ENCODE data around the gene PDE11A. TPM values are rescaled to one million over a fixed set of nuclear protein-coding genes. Genes with fewer than 3 reads are reported as not detected.

Gene PDE11A
- total RNA-seq, 5 donors from 2014 or later (not counting 1 experiment from before 2014, with no cell fraction given): not detected

- H3K27ac ChIP-seq (ENCODE audit: low read length): no peak overlapping the region
- ATAC-seq (replicated peaks in 1 of 4) (no peak), DNase-seq (no peak)
- WGBS (ENCODE audit: insufficient coverage): 71% methylated on average over 1 of the region's 2 CpGs
- no peaks in the 10 kb centered on the region for H3K36me3 ChIP-seq (ENCODE audit: control insufficient read depth in 2 of 2, extremely low read depth in 1 of 2, insufficient read depth in 1 of 2, low read length in 1 of 2)
- no peaks in the 10 kb centered on the region for H3K4me1 Mint-ChIP-seq
- peaks cover 0 to 6% of the 10 kb centered on the region in 2 experiments for H3K27me3 ChIP-seq (replicated peaks in 1 of 2; ENCODE audit: control insufficient read depth in 2 of 2, extremely low read depth in 1 of 2, insufficient read depth in 2 of 2, low read length in 1 of 2)
- H3K4me3 Mint-ChIP-seq: no peak overlapping the region
- no peak overlapping the region for H3K4me3 ChIP-seq (ENCODE audit: control insufficient read depth in 1 of 2, extremely low read depth in 1 of 2, low read length in 1 of 2)
- ChIA-PET CTCF (interaction anchor here in 1 of 2 donors (0.6 kb wide), 1 partner anchor 199 kb away, joined by 3 read pairs; no protein-coding TSS in a partner anchor), POLR2A (no interaction called here)
- H3K9me3 Mint-ChIP-seq: no peaks in the 10 kb centered on the region
- no peaks in the 10 kb centered on the region for H3K4me1 ChIP-seq (ENCODE audit: control insufficient read depth in 1 of 2, extremely low read depth in 1 of 2, insufficient read depth in 2 of 2, low read length in 2 of 2)
- no peaks in the 10 kb centered on the region for H3K9me3 ChIP-seq
- H3K36me3 Mint-ChIP-seq: no peaks in the 10 kb centered on the region
- H3K27ac Mint-ChIP-seq: no peak overlapping the region
- peaks cover 3% of the 10 kb centered on the region in 2 donors for H3K27me3 Mint-ChIP-seq
Observed at GRCh38 chr2:177888581-177888980, 184.0 kb downstream of the PDE11A start.

DNA sequence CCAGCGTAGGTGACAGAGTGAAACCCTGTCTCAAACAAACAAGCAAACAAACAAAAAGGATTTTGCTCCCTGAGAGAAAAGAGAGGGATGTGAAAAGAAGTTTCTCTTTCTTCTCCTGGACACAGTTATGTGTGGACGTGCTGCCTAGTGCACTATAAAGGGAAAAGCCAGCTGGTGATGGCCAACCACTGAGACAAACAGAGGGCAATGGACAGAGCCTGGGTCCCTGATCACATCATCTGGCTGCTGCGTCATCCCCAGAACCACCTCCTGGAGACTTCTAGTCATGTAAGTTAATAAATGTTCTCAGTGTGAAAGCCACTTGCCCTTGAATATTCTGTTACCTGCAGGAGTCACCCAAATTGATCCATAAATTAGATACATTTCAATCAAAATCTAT is 184.9 kb downstream of the PDE11A start:
- peaks cover 0 to under 1% of the 10 kb centered on the region in 2 donors for H3K27me3 Mint-ChIP-seq

GRCh38 chr2:177886824-177887223 is 185.8 kb downstream of the PDE11A start:
- Histone ChIP-seq H3K27ac (ENCODE audit: low read length) (no peak overlapping the region), H3K27me3 (replicated peaks in 1 of 2; ENCODE audit: control insufficient read depth in 2 of 2, extremely low read depth in 1 of 2, insufficient read depth in 2 of 2, low read length in 1 of 2) (peaks cover 0 to 2% of the 10 kb centered on the region in 2 experiments), H3K36me3 (ENCODE audit: control insufficient read depth in 2 of 2, extremely low read depth in 1 of 2, insufficient read depth in 1 of 2, low read length in 1 of 2) (no peaks in the 10 kb centered on the region), H3K9me3 (no peaks in the 10 kb centered on the region), H3K4me3 (ENCODE audit: control insufficient read depth in 1 of 2, extremely low read depth in 1 of 2, low read length in 1 of 2) (no peak overlapping the region), H3K4me1 (ENCODE audit: control insufficient read depth in 1 of 2, extremely low read depth in 1 of 2, insufficient read depth in 2 of 2, low read length in 2 of 2) (no peaks in the 10 kb centered on the region)
- Mint-ChIP-seq H3K27ac (no peak overlapping the region), H3K27me3 (no peaks in the 10 kb centered on the region), H3K36me3 (no peaks in the 10 kb centered on the region), H3K9me3 (no peaks in the 10 kb centered on the region), H3K4me3 (no peak overlapping the region), H3K4me1 (no peaks in the 10 kb centered on the region)
- 50% methylated on average over 1 of the region's 1 CpG for WGBS (ENCODE audit: insufficient coverage)
- CTCF ChIA-PET: no interaction called here
- ATAC-seq (replicated peaks in 1 of 4): no peak
- POLR2A ChIA-PET: no interaction called here
- no peak for DNase-seq

More for the DNA sequence above, 184.9 kb downstream of the PDE11A start:
- DNase-seq: no peak
- H3K36me3 Mint-ChIP-seq: no peaks in the 10 kb centered on the region
- H3K36me3 ChIP-seq (ENCODE audit: control insufficient read depth in 2 of 2, extremely low read depth in 1 of 2, insufficient read depth in 1 of 2, low read length in 1 of 2): no peaks in the 10 kb centered on the region
- H3K27me3 ChIP-seq (replicated peaks in 1 of 2; ENCODE audit: control insufficient read depth in 2 of 2, extremely low read depth in 1 of 2, insufficient read depth in 2 of 2, low read length in 1 of 2): peaks cover 0 to 5% of the 10 kb centered on the region in 2 experiments
- no peaks in the 10 kb centered on the region for H3K4me1 Mint-ChIP-seq
- CTCF ChIA-PET: no interaction called here
- H3K4me1 ChIP-seq (ENCODE audit: control insufficient read depth in 1 of 2, extremely low read depth in 1 of 2, insufficient read depth in 2 of 2, low read length in 2 of 2): no peaks in the 10 kb centered on the region
- no peak for ATAC-seq (replicated peaks in 1 of 4)
- no peak overlapping the region for H3K27ac ChIP-seq (ENCODE audit: low read length)
- H3K27ac Mint-ChIP-seq: no peak overlapping the region
- POLR2A ChIA-PET: no interaction called here
- no peaks in the 10 kb centered on the region for H3K9me3 Mint-ChIP-seq
- H3K4me3 ChIP-seq (ENCODE audit: control insufficient read depth in 1 of 2, extremely low read depth in 1 of 2, low read length in 1 of 2): no peak overlapping the region
- no peaks in the 10 kb centered on the region for H3K9me3 ChIP-seq
- H3K4me3 Mint-ChIP-seq: no peak overlapping the region
- no CpG with 5 or more reads among the region's 3 CpGs for WGBS (ENCODE audit: insufficient coverage)

- Histone ChIP-seq H3K9me3 (no peaks in the 10 kb centered on the region), H3K36me3 (ENCODE audit: control insufficient read depth in 2 of 2, extremely low read depth in 1 of 2, insufficient read depth in 1 of 2, low read length in 1 of 2) (no peaks in the 10 kb centered on the region), H3K4me1 (ENCODE audit: control insufficient read depth in 1 of 2, extremely low read depth in 1 of 2, insufficient read depth in 2 of 2, low read length in 2 of 2) (no peaks in the 10 kb centered on the region), H3K27ac (ENCODE audit: low read length) (no peak overlapping the region), H3K4me3 (ENCODE audit: control insufficient read depth in 1 of 2, extremely low read depth in 1 of 2, low read length in 1 of 2) (no peak overlapping the region), H3K27me3 (replicated peaks in 1 of 2; ENCODE audit: control insufficient read depth in 2 of 2, extremely low read depth in 1 of 2, insufficient read depth in 2 of 2, low read length in 1 of 2) (peaks cover 0 to 2% of the 10 kb centered on the region in 2 experiments)
- Mint-ChIP-seq H3K27me3 (no peaks in the 10 kb centered on the region), H3K9me3 (no peaks in the 10 kb centered on the region), H3K36me3 (no peaks in the 10 kb centered on the region), H3K4me3 (no peak overlapping the region), H3K27ac (no peak overlapping the region), H3K4me1 (no peaks in the 10 kb centered on the region)
- DNase-seq: no peak
- ChIA-PET CTCF (interaction anchor here in 1 of 2 donors (0.6 kb wide), 1 partner anchor 696 kb away, joined by 4 read pairs; no protein-coding TSS in a partner anchor), POLR2A (no interaction called here)
- no CpG with 5 or more reads among the region's 2 CpGs for WGBS (ENCODE audit: insufficient coverage)
- ATAC-seq (replicated peaks in 1 of 4): no peak
Observed at GRCh38 chr2:177885828-177886466, 186.6 kb downstream of the PDE11A start.

DNA sequence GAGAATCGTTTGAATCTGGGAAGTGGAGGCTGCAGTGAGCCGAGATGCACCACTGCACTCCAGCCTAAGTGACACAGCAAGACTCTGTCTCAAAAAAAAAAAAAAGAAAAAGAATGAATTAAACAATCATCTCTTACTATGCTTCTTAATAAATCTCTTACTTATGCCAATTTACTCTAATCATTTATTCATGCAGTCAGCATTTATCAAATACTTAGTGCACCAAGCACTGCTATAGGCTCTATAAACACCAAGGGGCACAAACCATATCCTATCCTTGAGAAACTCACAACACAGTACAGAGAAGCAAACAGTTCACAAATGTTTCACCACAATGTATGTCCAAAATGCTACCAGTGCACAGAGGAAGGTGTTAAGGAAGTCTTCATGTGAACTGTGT is 189.4 kb downstream of the PDE11A start:
- Mint-ChIP-seq H3K36me3 (no peaks in the 10 kb centered on the region), H3K4me1 (no peaks in the 10 kb centered on the region), H3K9me3 (peaks cover 0 to 5% (median 4%) of the 10 kb centered on the region in 3 donors), H3K27ac (no peak overlapping the region), H3K27me3 (peaks cover 2 to 4% of the 10 kb centered on the region in 2 donors), H3K4me3 (no peak overlapping the region)
- Histone ChIP-seq H3K27ac (ENCODE audit: low read length) (no peak overlapping the region), H3K4me1 (ENCODE audit: control insufficient read depth in 1 of 2, extremely low read depth in 1 of 2, insufficient read depth in 2 of 2, low read length in 2 of 2) (no peaks in the 10 kb centered on the region), H3K9me3 (no peaks in the 10 kb centered on the region), H3K4me3 (ENCODE audit: control insufficient read depth in 1 of 2, extremely low read depth in 1 of 2, low read length in 1 of 2) (no peak overlapping the region), H3K36me3 (ENCODE audit: control insufficient read depth in 2 of 2, extremely low read depth in 1 of 2, insufficient read depth in 1 of 2, low read length in 1 of 2) (no peaks in the 10 kb centered on the region), H3K27me3 (replicated peaks in 1 of 2; ENCODE audit: control insufficient read depth in 2 of 2, extremely low read depth in 1 of 2, insufficient read depth in 2 of 2, low read length in 1 of 2) (no peaks in the 10 kb centered on the region)
- WGBS (ENCODE audit: insufficient coverage): no CpG with 5 or more reads among the region's 2 CpGs
- ChIA-PET POLR2A (no interaction called here), CTCF (no interaction called here)
- no peak for DNase-seq
- ATAC-seq (replicated peaks in 1 of 4): no peak

- H3K9me3 ChIP-seq: no peaks in the 10 kb centered on the region
- H3K27me3 ChIP-seq (replicated peaks in 1 of 2; ENCODE audit: control insufficient read depth in 2 of 2, extremely low read depth in 1 of 2, insufficient read depth in 2 of 2, low read length in 1 of 2): no peaks in the 10 kb centered on the region
- CTCF ChIA-PET: no interaction called here
- no peak overlapping the region for H3K4me3 ChIP-seq (ENCODE audit: control insufficient read depth in 1 of 2, extremely low read depth in 1 of 2, low read length in 1 of 2)
- no peaks in the 10 kb centered on the region for H3K36me3 Mint-ChIP-seq
- no peaks in the 10 kb centered on the region for H3K4me1 Mint-ChIP-seq
- POLR2A ChIA-PET: no interaction called here
- no peaks in the 10 kb centered on the region for H3K36me3 ChIP-seq (ENCODE audit: control insufficient read depth in 2 of 2, extremely low read depth in 1 of 2, insufficient read depth in 1 of 2, low read length in 1 of 2)
- no peaks in the 10 kb centered on the region for H3K4me1 ChIP-seq (ENCODE audit: control insufficient read depth in 1 of 2, extremely low read depth in 1 of 2, insufficient read depth in 2 of 2, low read length in 2 of 2)
- peaks cover 3 to 4% of the 10 kb centered on the region in 2 donors for H3K27me3 Mint-ChIP-seq
- no peak overlapping the region for H3K27ac ChIP-seq (ENCODE audit: low read length)
- peaks cover 0 to 5% (median 4%) of the 10 kb centered on the region in 3 donors for H3K9me3 Mint-ChIP-seq
- DNase-seq (no peak), ATAC-seq (replicated peaks in 1 of 4) (no peak)
- no peak overlapping the region for H3K27ac Mint-ChIP-seq
- H3K4me3 Mint-ChIP-seq: no peak overlapping the region
- WGBS (ENCODE audit: insufficient coverage): no CpG with 5 or more reads among the region's 1 CpG
Observed at GRCh38 chr2:177882501-177882900, 190.1 kb downstream of the PDE11A start.

Measured in T-cell (primary cell).